ENCODE results near the gene SLC66A3.

SLC66A3 gene

DNA sequence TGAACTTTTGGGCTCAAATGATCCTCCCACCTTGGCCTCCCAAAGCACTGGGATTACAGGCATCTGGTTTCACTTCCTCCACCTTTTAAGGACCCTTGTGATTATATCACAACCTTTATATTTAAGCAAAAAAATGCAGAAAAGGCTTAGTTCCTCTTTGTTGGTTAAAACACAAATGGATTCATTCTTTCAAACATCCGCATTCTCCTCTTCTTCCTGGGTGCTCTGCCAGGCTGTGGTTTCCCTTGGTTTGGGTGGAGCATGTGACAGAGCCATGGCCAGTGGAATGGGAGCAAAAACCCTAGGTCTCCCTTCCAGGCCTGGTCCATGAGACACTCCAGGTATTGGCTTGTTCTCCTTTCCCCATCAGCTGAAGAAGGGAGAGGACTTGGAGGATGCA is 9.9 kb upstream of the SLC66A3 start:
- Histone ChIP-seq H3K27ac (ENCODE audit: low read length) (no peak overlapping the region), H3K9me3 (ENCODE audit: insufficient read depth, low read length, severe bottlenecking) (no peaks in the 10 kb centered on the region), H3K4me3 (ENCODE audit: low read depth in 1 of 2, low read length in 2 of 2) (no peak overlapping the region), H4K20me1 (ENCODE audit: insufficient read depth, low read length) (no peaks in the 10 kb centered on the region), H3K36me3 (ENCODE audit: insufficient read depth, low read length) (no peaks in the 10 kb centered on the region), H2AFZ (ENCODE audit: low read depth, low read length) (no peak overlapping the region), H3K4me2 (ENCODE audit: insufficient read depth, low read length) (no peak overlapping the region), H3K4me1 (ENCODE audit: insufficient read depth, low read length) (no peaks in the 10 kb centered on the region), H3K27me3 (ENCODE audit: insufficient read depth, low read length, poor library complexity) (peaks cover 15% of the 10 kb centered on the region), H3K79me2 (ENCODE audit: insufficient read depth, low read length) (no peaks in the 10 kb centered on the region), H3K9ac (ENCODE audit: low read depth, low read length) (no peak overlapping the region)
- DNase-seq (no peak), ATAC-seq (ENCODE audit: insufficient read depth, low read depth) (no peak)
- no peak for TF ChIP-seq EZH2 (IDR thresholded peaks at IDR 0.05; ENCODE audit: borderline replicate concordance, low read depth, low read length, severe bottlenecking)
- TF ChIP-seq, protein P1, sequence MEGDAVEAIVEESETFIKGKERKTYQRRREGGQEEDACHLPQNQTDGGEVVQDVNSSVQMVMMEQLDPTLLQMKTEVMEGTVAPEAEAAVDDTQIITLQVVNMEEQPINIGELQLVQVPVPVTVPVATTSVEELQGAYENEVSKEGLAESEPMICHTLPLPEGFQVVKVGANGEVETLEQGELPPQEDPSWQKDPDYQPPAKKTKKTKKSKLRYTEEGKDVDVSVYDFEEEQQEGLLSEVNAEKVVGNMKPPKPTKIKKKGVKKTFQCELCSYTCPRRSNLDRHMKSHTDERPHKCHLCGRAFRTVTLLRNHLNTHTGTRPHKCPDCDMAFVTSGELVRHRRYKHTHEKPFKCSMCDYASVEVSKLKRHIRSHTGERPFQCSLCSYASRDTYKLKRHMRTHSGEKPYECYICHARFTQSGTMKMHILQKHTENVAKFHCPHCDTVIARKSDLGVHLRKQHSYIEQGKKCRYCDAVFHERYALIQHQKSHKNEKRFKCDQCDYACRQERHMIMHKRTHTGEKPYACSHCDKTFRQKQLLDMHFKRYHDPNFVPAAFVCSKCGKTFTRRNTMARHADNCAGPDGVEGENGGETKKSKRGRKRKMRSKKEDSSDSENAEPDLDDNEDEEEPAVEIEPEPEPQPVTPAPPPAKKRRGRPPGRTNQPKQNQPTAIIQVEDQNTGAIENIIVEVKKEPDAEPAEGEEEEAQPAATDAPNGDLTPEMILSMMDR (IDR thresholded peaks at IDR 0.05; ENCODE audit: borderline replicate concordance, extremely low read depth, low read length, poor library complexity, severe bottlenecking), result no peak

DNA sequence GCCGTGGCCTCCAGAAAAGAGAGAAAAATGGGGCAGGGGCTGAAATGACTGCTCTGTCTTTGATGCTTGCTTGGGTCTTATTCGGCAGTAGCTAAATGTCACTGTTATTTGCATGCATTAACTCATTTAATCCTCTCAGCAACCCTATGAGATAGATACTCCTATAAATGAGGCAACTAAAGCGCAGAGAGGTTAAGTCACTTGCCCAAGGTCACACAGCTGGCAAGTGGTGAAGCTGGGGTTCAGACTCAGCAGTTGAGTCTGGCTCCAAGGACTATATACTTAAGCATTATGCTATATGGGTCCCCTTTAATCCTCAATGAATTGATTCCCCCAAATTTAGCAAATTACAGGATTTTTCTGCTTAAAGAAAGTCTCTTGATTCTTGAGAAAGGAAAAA is 9.2 kb upstream of the SLC66A3 start:
- Histone ChIP-seq H3K4me3 (ENCODE audit: low read depth in 1 of 2, low read length in 2 of 2) (no peak overlapping the region), H2AFZ (ENCODE audit: low read depth, low read length) (no peak overlapping the region), H3K4me1 (ENCODE audit: insufficient read depth, low read length) (no peaks in the 10 kb centered on the region), H3K79me2 (ENCODE audit: insufficient read depth, low read length) (no peaks in the 10 kb centered on the region), H3K4me2 (ENCODE audit: insufficient read depth, low read length) (no peak overlapping the region), H3K27ac (ENCODE audit: low read length) (no peak overlapping the region), H3K27me3 (ENCODE audit: insufficient read depth, low read length, poor library complexity) (peaks cover 15% of the 10 kb centered on the region), H3K9me3 (ENCODE audit: insufficient read depth, low read length, severe bottlenecking) (no peaks in the 10 kb centered on the region), H3K9ac (ENCODE audit: low read depth, low read length) (no peak overlapping the region), H3K36me3 (ENCODE audit: insufficient read depth, low read length) (no peaks in the 10 kb centered on the region), H4K20me1 (ENCODE audit: insufficient read depth, low read length) (no peaks in the 10 kb centered on the region)
- no peak for TF ChIP-seq EZH2 (IDR thresholded peaks at IDR 0.05; ENCODE audit: borderline replicate concordance, low read depth, low read length, severe bottlenecking)
- TF ChIP-seq, protein P1 (IDR thresholded peaks at IDR 0.05; ENCODE audit: borderline replicate concordance, extremely low read depth, low read length, poor library complexity, severe bottlenecking), result no peak
- DNase-seq (no peak), ATAC-seq (ENCODE audit: insufficient read depth, low read depth) (no peak)

DNA sequence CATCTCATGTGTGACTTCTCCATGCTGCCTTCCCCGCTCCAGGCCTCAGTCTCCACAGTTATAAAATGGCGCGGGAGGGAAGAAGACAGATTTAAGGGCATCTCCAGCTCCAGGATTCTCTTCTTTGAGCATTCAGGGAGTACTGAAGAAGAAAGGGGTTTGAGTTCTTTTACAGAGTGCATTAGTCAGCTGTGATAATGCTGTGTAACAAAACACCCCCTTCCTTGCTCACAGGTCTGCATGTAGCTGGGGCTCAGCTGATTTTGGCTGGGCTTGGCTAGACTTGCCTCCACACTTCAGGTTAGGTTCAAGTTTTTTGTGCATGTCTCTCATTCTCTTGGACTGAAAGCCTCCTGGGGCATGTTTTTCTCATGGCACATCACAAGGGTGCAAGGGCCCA is 8.0 kb upstream of the SLC66A3 start:
- Histone ChIP-seq H2AFZ (ENCODE audit: low read depth, low read length) (no peak overlapping the region), H3K4me3 (ENCODE audit: low read depth in 1 of 2, low read length in 2 of 2) (no peak overlapping the region), H3K27me3 (ENCODE audit: insufficient read depth, low read length, poor library complexity) (peaks cover 13% of the 10 kb centered on the region), H3K79me2 (ENCODE audit: insufficient read depth, low read length) (no peaks in the 10 kb centered on the region), H3K4me2 (ENCODE audit: insufficient read depth, low read length) (no peak overlapping the region), H3K4me1 (ENCODE audit: insufficient read depth, low read length) (no peaks in the 10 kb centered on the region), H3K36me3 (ENCODE audit: insufficient read depth, low read length) (no peaks in the 10 kb centered on the region), H3K9me3 (ENCODE audit: insufficient read depth, low read length, severe bottlenecking) (no peaks in the 10 kb centered on the region), H3K27ac (ENCODE audit: low read length) (no peak overlapping the region), H3K9ac (ENCODE audit: low read depth, low read length) (no peak overlapping the region), H4K20me1 (ENCODE audit: insufficient read depth, low read length) (no peaks in the 10 kb centered on the region)
- ATAC-seq (ENCODE audit: insufficient read depth, low read depth) (no peak), DNase-seq (no peak)
- no peak for TF ChIP-seq EZH2 (IDR thresholded peaks at IDR 0.05; ENCODE audit: borderline replicate concordance, low read depth, low read length, severe bottlenecking)
- TF ChIP-seq, protein P1 (IDR thresholded peaks at IDR 0.05; ENCODE audit: borderline replicate concordance, extremely low read depth, low read length, poor library complexity, severe bottlenecking), result no peak

DNA sequence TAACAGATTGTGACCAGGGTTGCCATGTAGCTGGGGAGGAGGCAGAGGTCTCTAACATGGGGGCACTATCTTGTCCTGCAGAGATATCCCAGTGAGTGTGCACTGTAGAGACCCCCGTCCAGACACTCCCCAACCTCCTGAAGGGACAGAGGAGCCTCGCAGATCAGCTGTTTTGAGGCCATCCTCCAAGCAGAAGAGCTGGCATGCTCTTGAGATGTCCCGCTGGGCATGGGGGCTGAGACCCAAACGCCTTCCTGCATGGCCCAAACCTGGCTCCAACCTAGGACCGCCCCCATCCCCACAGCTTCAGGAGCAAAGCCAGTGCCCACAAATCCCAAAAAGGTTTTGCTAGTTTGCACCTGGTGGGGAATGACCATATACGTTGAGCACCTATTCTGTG is 2.7 kb upstream of the SLC66A3 start:
- Histone ChIP-seq H3K27ac (ENCODE audit: low read length) (no peak overlapping the region), H3K79me2 (ENCODE audit: insufficient read depth, low read length) (no peaks in the 10 kb centered on the region), H3K4me1 (ENCODE audit: insufficient read depth, low read length) (peaks cover 19% of the 10 kb centered on the region), H3K27me3 (ENCODE audit: insufficient read depth, low read length, poor library complexity) (peaks cover 6% of the 10 kb centered on the region), H4K20me1 (ENCODE audit: insufficient read depth, low read length) (no peaks in the 10 kb centered on the region), H3K9ac (ENCODE audit: low read depth, low read length) (no peak overlapping the region), H3K36me3 (ENCODE audit: insufficient read depth, low read length) (no peaks in the 10 kb centered on the region), H3K4me2 (ENCODE audit: insufficient read depth, low read length) (no peak overlapping the region), H3K4me3 (ENCODE audit: low read depth in 1 of 2, low read length in 2 of 2) (no peak overlapping the region), H3K9me3 (ENCODE audit: insufficient read depth, low read length, severe bottlenecking) (no peaks in the 10 kb centered on the region), H2AFZ (ENCODE audit: low read depth, low read length) (no peak overlapping the region)
- TF ChIP-seq, protein P1 (IDR thresholded peaks at IDR 0.05; ENCODE audit: borderline replicate concordance, extremely low read depth, low read length, poor library complexity, severe bottlenecking), result no peak
- no peak for TF ChIP-seq EZH2 (IDR thresholded peaks at IDR 0.05; ENCODE audit: borderline replicate concordance, low read depth, low read length, severe bottlenecking)
- ATAC-seq (ENCODE audit: insufficient read depth, low read depth) (no peak), DNase-seq (no peak)
